HepG2 (cell line): ENCODE data around the gene IGF2BP3. TPM values are rescaled to one million over a fixed set of nuclear protein-coding genes. Genes with fewer than 3 reads are reported as not detected.

Experiments used
- ATAC-seq: fragments of 200-7000 bp; cut with Tn5 transposase; 3 replicates; pipeline ENCODE4 v1.9.1; 2020; ENCODE audit warnings: mild to moderate bottlenecking, moderate library complexity
- BruUV-seq: library from RNA; stranded (reverse); fragments of 400-500 nt; replicated peaks from 2 replicates; lab custom pipeline; 2021; lab: Mats Ljungman, UMichigan
- CTCF ChIA-PET: fragments of 300-600 bp; formaldehyde crosslinking; extraction: SDS; loops from one replicate; lab custom pipeline; 2021; ENCODE audit warnings: low total read pairs, inconsistent platforms, low intra/inter-chr PET ratio; lab: Yijun Ruan, JAX
- POLR2A ChIA-PET: fragments of 350-600 bp; sonication (Branson Sonifier 250); formaldehyde crosslinking; loops from one replicate; lab custom pipeline; 2020; ENCODE audit warnings: antibody characterized with exemption, inconsistent platforms; lab: Yijun Ruan, JAX
- DNase-seq: peaks from one replicate; pipeline ENCODE4 v3.0.0-alpha.2; 2015; ENCODE audit warnings: low spot score
- FAIRE-seq: peaks from 3 replicates; lab custom pipeline; 2011; peaks lifted over from hg19 to GRCh38; lab: Jason Lieb, UNC
- H2AFZ ChIP-seq: one replicate; pipeline ENCODE4 v1.6.1; 2011; ENCODE audit warnings: low read length, inconsistent platforms
- H3K27ac ChIP-seq: fragments of 300-600 bp; 3 replicates; pipeline ENCODE4 v1.8.0; 2011; ENCODE audit warnings: mixed run types, mild to moderate bottlenecking, mixed read lengths, low read length, inconsistent platforms; ENCODE audit not compliant: insufficient read depth; ENCODE audit errors: extremely low read length
- H3K27me3 ChIP-seq, 2 experiments: fragments of 200-600 bp in 1 of 2; 2 replicates in 1 of 2; 3 replicates in 1 of 2; pipeline versions ENCODE4 v1.6.0 to v1.8.0; 2011; ENCODE audit warnings: low read length in 2 of 2, mild to moderate bottlenecking in 2 of 2, moderate library complexity in 2 of 2, inconsistent platforms in 1 of 2; ENCODE audit not compliant: insufficient read depth in 2 of 2, control insufficient read depth in 1 of 2
- H3K36me3 ChIP-seq, 2 experiments: fragments of 200-600 bp in 1 of 2; replicated peaks in 1 of 2; 2 replicates in 1 of 2; 3 replicates in 1 of 2; pipeline versions ENCODE4 v1.5.1 to v1.8.0; 2011; ENCODE audit warnings: low read length in 2 of 2, inconsistent platforms in 1 of 2; ENCODE audit not compliant: insufficient read depth in 2 of 2, control insufficient read depth in 1 of 2
- H3K4me1 ChIP-seq: 2 replicates; pipeline ENCODE4 v1.5.1; 2012; ENCODE audit warnings: low read length, inconsistent platforms; ENCODE audit not compliant: insufficient read depth
- H3K4me2 ChIP-seq: 2 replicates; pipeline ENCODE4 v1.6.0; 2011; ENCODE audit warnings: low read depth, low read length, inconsistent platforms
- H3K4me3 ChIP-seq, 3 experiments: fragments of 200-600 bp in 1 of 3; sonication (generic), shearing (Covaris generic) in 1 of 3; replicated peaks in 1 of 3; 2 replicates each; pipeline ENCODE4 v1.5.1; 2011 to 2016; ENCODE audit warnings: low read length in 3 of 3, inconsistent platforms in 2 of 3, low read depth in 2 of 3, mild to moderate bottlenecking in 2 of 3, control low read depth in 1 of 3, mixed read lengths in 1 of 3; ENCODE audit not compliant: insufficient read depth in 1 of 3
- H3K79me2 ChIP-seq: one replicate; pipeline ENCODE4 v1.6.1; 2011; ENCODE audit warnings: low read length, inconsistent platforms; ENCODE audit not compliant: insufficient read depth
- H3K9ac ChIP-seq: 2 replicates; pipeline ENCODE4 v1.6.0; 2011; ENCODE audit warnings: mild to moderate bottlenecking, low read depth, low read length, inconsistent platforms; ENCODE audit not compliant: insufficient read depth
- H3K9me3 ChIP-seq: 2 replicates; pipeline ENCODE4 v1.5.1; 2012; ENCODE audit warnings: mild to moderate bottlenecking, low read length
- H4K20me1 ChIP-seq: 2 replicates; pipeline ENCODE4 v1.6.0; 2011; ENCODE audit warnings: inconsistent platforms, mild to moderate bottlenecking, low read length, moderate library complexity; ENCODE audit not compliant: insufficient read depth
- FIP1L1 ChIP-seq: fragments of 200-400 bp; formaldehyde crosslinking; IDR thresholded peaks from 2 replicates; pipeline ENCODE4 v1.6.1; 2018; ENCODE audit warnings: low read depth, mild to moderate bottlenecking, low read length, moderate library complexity, borderline replicate concordance; ENCODE audit not compliant: insufficient read depth
- GATAD2A ChIP-seq: IDR thresholded peaks from 2 replicates; pipeline ENCODE4 v1.6.1; 2016
- RBFOX2 ChIP-seq: fragments of 200-400 bp; formaldehyde crosslinking; IDR thresholded peaks from 2 replicates; pipeline ENCODE4 v1.6.1; 2017; ENCODE audit warnings: low read depth, mild to moderate bottlenecking, low read length
- SMARCC2 ChIP-seq: fragments of 450-650 bp; IDR thresholded peaks from 2 replicates; pipeline ENCODE4 v1.6.1; 2017; ENCODE audit warnings: antibody characterized with exemption, mild to moderate bottlenecking
- TOPORS ChIP-seq: sonication (generic); formaldehyde crosslinking; IDR thresholded peaks from 2 replicates; pipeline ENCODE4 v1.8.0; 2023; ENCODE audit warnings: mild to moderate bottlenecking, missing genetic modification reagents
- ZC3H13 ChIP-seq: sonication (generic); formaldehyde crosslinking; IDR thresholded peaks from 2 replicates; pipeline ENCODE4 v1.8.1; 2023; ENCODE audit warnings: mild to moderate bottlenecking, missing genetic modification reagents, moderate library complexity
- ZFP90 ChIP-seq: sonication (generic); formaldehyde crosslinking; IDR thresholded peaks from 2 replicates; pipeline ENCODE4 v1.8.0; 2022; ENCODE audit warnings: missing genetic modification reagents, mild to moderate bottlenecking, inconsistent platforms, borderline replicate concordance
- ZNF160 ChIP-seq: sonication (generic); formaldehyde crosslinking; IDR thresholded peaks from 2 replicates; pipeline ENCODE4 v1.8.0; 2022; ENCODE audit warnings: mild to moderate bottlenecking, inconsistent platforms, missing genetic modification reagents
- ZNF256 ChIP-seq: sonication (generic); formaldehyde crosslinking; conservative IDR thresholded peaks from 2 replicates; pipeline ENCODE4 v1.4.0; 2020; ENCODE audit warnings: missing genetic modification reagents
- ZNF274 ChIP-seq: sonication (generic); formaldehyde crosslinking; IDR thresholded peaks from 2 replicates; pipeline ENCODE4 v1.5.1; 2020; ENCODE audit warnings: mild to moderate bottlenecking, missing genetic modification reagents
- ZNF30 ChIP-seq: sonication (generic); formaldehyde crosslinking; IDR thresholded peaks from 2 replicates; pipeline ENCODE4 v1.5.0; 2020; ENCODE audit warnings: mild to moderate bottlenecking, missing genetic modification reagents
- ZNF44 ChIP-seq: sonication (generic); formaldehyde crosslinking; IDR thresholded peaks from 2 replicates; pipeline ENCODE4 v1.5.1; 2020; ENCODE audit warnings: mild to moderate bottlenecking, missing genetic modification reagents
- ZNF616 ChIP-seq: sonication (generic); formaldehyde crosslinking; IDR thresholded peaks from 2 replicates; pipeline ENCODE4 v1.5.0; 2020; ENCODE audit warnings: low read depth, mild to moderate bottlenecking, missing genetic modification reagents
- ZNF672 ChIP-seq: sonication (generic); formaldehyde crosslinking; IDR thresholded peaks from 2 replicates; pipeline ENCODE4 v1.8.1; 2022; ENCODE audit warnings: missing genetic modification reagents
- ZNF879 ChIP-seq: sonication (generic); formaldehyde crosslinking; IDR thresholded peaks from 2 replicates; pipeline ENCODE4 v1.8.1; 2023; ENCODE audit warnings: missing genetic modification reagents
- ZSCAN12 ChIP-seq: sonication (generic); formaldehyde crosslinking; IDR thresholded peaks from 2 replicates; pipeline ENCODE4 v1.9.0; 2021; ENCODE audit warnings: mild to moderate bottlenecking, missing genetic modification reagents
- WGBS: methylation state at CpG from one replicate; pipeline ENCODE4 v1.1.6; 2017; ENCODE audit warnings: low lambda C conversion rate; 5-methylcytosine and 5-hydroxymethylcytosine counted together
- in situ Hi-C: cut with HindIII; loops from 2 replicates; pipeline ENCODE4 v1.10.0; 2017; ENCODE audit warnings: low pct_unique_long_range_greater_than_20kb; ENCODE audit not compliant: extremely low pct_ligation_motif_present
- intact Hi-C: fragments of 100-400 bp; cut with micrococcal nuclease; formaldehyde crosslinking; loops from one replicate; pipeline ENCODE4 v1.10.0; 2022; ENCODE audit not compliant: unreplicated experiment
- polyA plus RNA-seq, 8 experiments: library from polyadenylated mRNA; depleted of rRNA in 3 of 8; stranded (reverse) in 7 of 8; unstranded in 1 of 8; fragments of >200 nt; fragmentation: Illumina TruSeq in 4 of 8; extraction: Trizol in 4 of 8; gene quantifications; 2 replicates each; pipeline versions ENCODE4 v1.2.1 to v1.2.3, GENCODE V29; 2011 to 2016; ENCODE audit warnings: low read depth in 4 of 8, missing spikeins in 1 of 8, mixed read lengths in 1 of 8; ENCODE audit not compliant: insufficient read depth in 1 of 8
- total RNA-seq, 5 experiments: library from RNA; depleted of rRNA; stranded (reverse); fragments of >200 nt; fragmentation: Illumina TruSeq; extraction: Trizol; gene quantifications; 2 replicates each; pipeline ENCODE4 v1.2.3, GENCODE V29; 2016; ENCODE audit warnings: low read depth in 1 of 5

IGF2BP3 gene
- total and polyA plus RNA-seq, 2 of the 13 experiments (the other 11 are each of a cell fraction or from before 2014, with no cell fraction given), result 37.7 to 39.5 TPM

DNA sequence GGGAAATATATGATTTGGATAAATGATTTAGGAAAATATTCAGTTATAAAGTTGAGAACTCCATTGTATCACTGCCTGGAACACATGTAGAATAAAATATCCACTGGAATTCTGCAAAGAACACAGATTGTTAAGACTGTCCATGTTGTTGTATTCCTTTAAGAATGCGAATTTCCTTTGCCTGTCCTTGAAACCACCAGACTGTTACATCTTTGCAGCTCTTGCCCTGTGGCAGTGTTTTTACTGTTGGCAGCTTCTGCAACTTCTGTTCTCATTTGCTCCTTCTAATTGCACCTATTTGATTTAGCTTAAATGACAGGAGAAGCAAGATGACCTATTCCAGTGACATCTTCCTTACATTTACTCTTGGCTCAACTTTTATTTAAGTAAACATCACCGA lies 131.4 kb downstream of the IGF2BP3 start:
- Histone ChIP-seq H3K4me1 (peaks cover 60% of the 10 kb centered on the region), H3K9ac (no peak overlapping the region), H3K27me3 (no peaks in the 10 kb centered on the region), H3K4me3 (no peak overlapping the region), H3K36me3 (peaks cover 11 to 56% of the 10 kb centered on the region in 2 experiments), H3K79me2 (no peaks in the 10 kb centered on the region), H3K27ac (no peak overlapping the region), H4K20me1 (no peaks in the 10 kb centered on the region), H2AFZ (no peak overlapping the region), H3K9me3 (peaks cover 8% of the 10 kb centered on the region; the same call in 1 of the 2 replicates), H3K4me2 (no peak overlapping the region)
- ChIA-PET POLR2A (interaction anchor here (0.8 to 2.9 kb wide), 3 partner anchors 20 to 134 kb away, joined by 3 to 29 read pairs (median 4); no protein-coding TSS in a partner anchor), CTCF (no interaction called here)
- no TSS peak for BruUV-seq
- DNase-seq (no peak), ATAC-seq (no peak), FAIRE-seq (no peak)
- intact Hi-C loops (loop anchor here (5.0 kb wide), 1 partner anchor 42 kb away; the partner anchor contains the start of gene MALSU1), in situ Hi-C loops (no loop called here)
- 89% methylated on average over 2 of the region's 2 CpGs for WGBS
- TF ChIP-seq ZNF160 (no peak), ZC3H13 (no peak), ZNF879 (CRISPR knock-in tag) (no peak), ZFP90 (CRISPR knock-in tag) (no peak), FIP1L1 (no peak), ZNF44 (CRISPR knock-in tag) (no peak), ZNF672 (CRISPR knock-in tag) (no peak), ZNF616 (CRISPR knock-in tag) (no peak), ZSCAN12 (CRISPR knock-in tag) (no peak), RBFOX2 (no peak), ZNF30 (CRISPR knock-in tag) (no peak), TOPORS (CRISPR knock-in tag) (no peak), ZNF274 (CRISPR knock-in tag) (no peak), SMARCC2 (no peak), GATAD2A (CRISPR knock-in tag) (no peak), ZNF256 (CRISPR knock-in tag) (no peak)
